SJSA1 (cell line): ENCODE results near the gene KRTAP9-8. TPM values are rescaled to one million over a fixed set of nuclear protein-coding genes. Genes with fewer than 3 reads are reported as not detected.
A peak's percentile ranks its signal among the peaks of the same experiment; 100 is the strongest.
"Not testable (repeated sequence)": the region's sequence is repeated elsewhere in the genome, so short reads cannot be mapped to it uniquely, and the experiment has no call there.

Source experiments
- DNase-seq, 2 experiments: peaks; one replicate each; pipeline ENCODE4 v3.0.0-alpha.2; 2015 to 2020; ENCODE audit warnings: low spot score in 2 of 2, low read depth in 1 of 2
- H3K27ac ChIP-seq: fragments of 250-450 bp; sonication (Bioruptor Pico); 2 replicates; pipeline ENCODE4 v1.5.1; 2020; ENCODE audit warnings: mild to moderate bottlenecking, moderate library complexity
- H3K27me3 ChIP-seq: fragments of 250-450 bp; sonication (Bioruptor Pico); replicated peaks from 2 replicates; pipeline ENCODE4 v1.5.1; 2020; ENCODE audit warnings: mild to moderate bottlenecking, moderate library complexity
- H3K36me3 ChIP-seq: fragments of 250-450 bp; sonication (Bioruptor Pico); 2 replicates; pipeline ENCODE4 v1.5.1; 2020; ENCODE audit warnings: mild to moderate bottlenecking
- H3K4me1 ChIP-seq: fragments of 250-450 bp; sonication (Bioruptor Pico); replicated peaks from 2 replicates; pipeline ENCODE4 v1.6.1; 2021; ENCODE audit warnings: mild to moderate bottlenecking
- H3K4me3 ChIP-seq: fragments of 250-450 bp; sonication (Bioruptor Pico); 2 replicates; pipeline ENCODE4 v1.5.1; 2020; ENCODE audit warnings: mild to moderate bottlenecking
- H3K9me3 ChIP-seq: fragments of 250-450 bp; sonication (Bioruptor Pico); replicated peaks from 2 replicates; pipeline ENCODE4 v1.5.1; 2020; ENCODE audit warnings: mild to moderate bottlenecking
- total RNA-seq: library from RNA; depleted of rRNA; stranded (reverse); fragments of >200 nt; shearing (Covaris generic); gene quantifications from 2 replicates; pipeline ENCODE4 v1.2.3, GENCODE V29; 2014; rRNA removed

KRTAP9-8 gene
- total RNA-seq, result not detected in 2 replicates

DNA sequence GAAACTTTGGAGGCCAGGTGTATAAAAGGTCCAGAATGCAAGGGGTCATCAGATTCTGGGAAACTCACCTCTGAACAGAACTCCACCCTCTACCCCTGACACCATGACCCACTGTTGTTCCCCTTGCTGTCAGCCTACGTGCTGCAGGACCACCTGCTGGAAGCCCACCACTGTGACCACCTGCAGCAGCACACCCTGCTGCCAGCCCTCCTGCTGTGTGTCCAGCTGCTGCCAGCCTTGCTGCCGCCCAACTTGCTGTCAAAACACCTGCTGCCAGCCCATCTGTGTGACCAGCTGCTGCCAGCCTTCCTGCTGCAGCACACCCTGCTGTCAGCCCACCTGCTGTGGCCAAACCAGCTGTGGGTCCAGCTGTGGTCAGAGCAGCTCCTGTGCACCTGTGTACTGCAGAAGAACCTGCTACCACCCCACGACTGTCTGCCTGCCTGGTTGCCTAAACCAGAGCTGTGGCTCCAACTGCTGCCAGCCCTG is at the start of gene KRTAP9-8:
Gene KRTAP9-8 (plus strand): TSS at position 51 of the 489 bp plus-strand sequence. CDS start 53 bp downstream, at position 104.
- not testable (repeated sequence) for H3K36me3 ChIP-seq, H3K4me3 ChIP-seq, DNase-seq, H3K9me3 ChIP-seq, H3K27ac ChIP-seq, H3K27me3 ChIP-seq, H3K4me1 ChIP-seq

- not testable (repeated sequence) for H3K9me3 ChIP-seq, H3K4me3 ChIP-seq, H3K4me1 ChIP-seq, H3K36me3 ChIP-seq, DNase-seq, H3K27ac ChIP-seq
- H3K27me3 ChIP-seq, result peaks cover 13% of the 10 kb centered on the region; the same call in 1 of the 2 replicates
Measured at GRCh38 chr17:41189837-41190318, 47.9 kb upstream of the KRTAP9-8 start, which contains the start of gene KRTAP9-1. Gene KRTAP9-1, plus strand, starts transcription at chr17:41189887. Its CDS starts 0 bp downstream, at chr17:41189887.

DNA sequence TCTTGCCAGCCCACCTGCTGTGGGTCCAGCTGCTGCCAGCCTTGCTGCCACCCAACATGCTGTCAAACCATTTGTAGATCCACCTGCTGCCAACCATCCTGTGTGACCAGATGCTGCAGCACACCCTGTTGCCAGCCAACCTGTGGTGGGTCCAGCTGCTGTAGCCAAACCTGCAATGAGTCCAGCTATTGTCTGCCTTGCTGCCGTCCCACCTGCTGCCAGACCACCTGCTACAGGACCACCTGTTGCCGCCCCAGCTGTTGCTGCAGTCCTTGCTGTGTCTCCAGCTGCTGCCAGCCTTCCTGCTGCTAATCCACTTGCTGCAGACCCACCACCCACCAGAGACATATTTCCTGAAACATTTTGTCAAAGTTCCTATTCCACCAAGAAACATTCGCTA is 47.5 kb upstream of the KRTAP9-8 start:
- H3K27me3 ChIP-seq, result peaks cover 13% of the 10 kb centered on the region; the same call in 1 of the 2 replicates
- no peaks in the 10 kb centered on the region for H3K4me1 ChIP-seq
- no peaks in the 10 kb centered on the region for H3K36me3 ChIP-seq
- no peak overlapping the region for H3K27ac ChIP-seq
- DNase-seq, result no peak
- no peaks in the 10 kb centered on the region for H3K9me3 ChIP-seq
- no peak overlapping the region for H3K4me3 ChIP-seq

GRCh38 chr17:41196068-41196467 is 41.7 kb upstream of the KRTAP9-8 start:
- H3K27ac ChIP-seq, result no peak overlapping the region
- H3K27me3 ChIP-seq, result no peaks in the 10 kb centered on the region; the same call in 1 of the 2 replicates
- no peaks in the 10 kb centered on the region for H3K4me1 ChIP-seq
- no peak overlapping the region for H3K4me3 ChIP-seq
- no peaks in the 10 kb centered on the region for H3K9me3 ChIP-seq
- no peaks in the 10 kb centered on the region for H3K36me3 ChIP-seq
- no peak for DNase-seq

- no peaks in the 10 kb centered on the region for H3K36me3 ChIP-seq
- no peak for DNase-seq
- H3K9me3 ChIP-seq, result no peaks in the 10 kb centered on the region
- H3K4me1 ChIP-seq, result no peaks in the 10 kb centered on the region
- no peak overlapping the region for H3K27ac ChIP-seq
- no peak overlapping the region for H3K4me3 ChIP-seq
- no peaks in the 10 kb centered on the region for H3K27me3 ChIP-seq
Measured at GRCh38 chr17:41199421-41200078, 38.2 kb upstream of the KRTAP9-8 start.

- H3K9me3 ChIP-seq, result no peaks in the 10 kb centered on the region
- no peaks in the 10 kb centered on the region for H3K27me3 ChIP-seq
- H3K27ac ChIP-seq, result no peak overlapping the region
Measured at GRCh38 chr17:41211845-41212466, 25.8 kb upstream of the KRTAP9-8 start.

DNA sequence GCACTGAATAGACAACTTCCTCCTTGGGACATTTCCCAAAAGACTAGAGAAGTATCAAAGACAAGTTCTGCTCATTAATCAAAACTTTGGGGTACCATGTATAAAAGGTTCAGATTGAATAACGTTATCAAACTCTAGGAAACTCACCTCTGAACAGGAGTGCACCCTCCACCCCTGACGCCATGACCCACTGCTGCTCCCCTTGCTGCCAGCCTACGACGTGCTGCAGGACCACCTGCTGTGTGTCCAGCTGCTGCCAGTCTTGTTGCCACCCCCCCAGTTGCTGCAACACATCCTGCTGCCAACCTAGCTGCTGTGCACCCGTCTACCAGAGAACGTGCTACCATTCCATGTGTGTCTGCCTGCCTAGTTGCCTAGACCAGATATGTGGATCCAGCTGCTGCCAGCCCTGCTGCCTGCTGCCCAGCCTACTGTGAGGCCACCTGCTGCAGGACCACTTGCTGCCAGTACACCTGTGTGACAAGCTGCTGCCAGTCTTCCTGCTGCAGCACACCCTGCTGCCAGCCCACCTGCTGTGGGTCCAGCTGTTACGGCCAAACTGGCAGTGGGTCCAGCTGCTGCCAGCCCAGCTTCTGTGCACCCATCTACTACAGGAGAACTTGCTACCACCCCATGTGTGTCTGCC is 25.2 kb upstream of the KRTAP9-8 start:
- no peak for DNase-seq
- no peaks in the 10 kb centered on the region for H3K4me1 ChIP-seq
- no peaks in the 10 kb centered on the region for H3K27me3 ChIP-seq

More at GRCh38 chr17:41211845-41212466, 25.8 kb upstream of the KRTAP9-8 start:
- peak in 1 of 2 experiments; percentile 12 for DNase-seq
- H3K36me3 ChIP-seq, result no peaks in the 10 kb centered on the region
- H3K4me1 ChIP-seq, result no peaks in the 10 kb centered on the region
- H3K4me3 ChIP-seq, result no peak overlapping the region

GRCh38 chr17:41215681-41216080 is 22.1 kb upstream of the KRTAP9-8 start:
- H3K9me3 ChIP-seq, result no peaks in the 10 kb centered on the region
- H3K27ac ChIP-seq, result no peak overlapping the region
- H3K4me1 ChIP-seq, result no peaks in the 10 kb centered on the region
- no peak for DNase-seq
- H3K27me3 ChIP-seq, result no peaks in the 10 kb centered on the region
- H3K4me3 ChIP-seq, result no peak overlapping the region
- no peaks in the 10 kb centered on the region for H3K36me3 ChIP-seq

More for the DNA sequence above, 25.2 kb upstream of the KRTAP9-8 start:
- Histone ChIP-seq H3K27ac (no peak overlapping the region), H3K36me3 (no peaks in the 10 kb centered on the region), H3K9me3 (no peaks in the 10 kb centered on the region), H3K4me3 (no peak overlapping the region)

DNA sequence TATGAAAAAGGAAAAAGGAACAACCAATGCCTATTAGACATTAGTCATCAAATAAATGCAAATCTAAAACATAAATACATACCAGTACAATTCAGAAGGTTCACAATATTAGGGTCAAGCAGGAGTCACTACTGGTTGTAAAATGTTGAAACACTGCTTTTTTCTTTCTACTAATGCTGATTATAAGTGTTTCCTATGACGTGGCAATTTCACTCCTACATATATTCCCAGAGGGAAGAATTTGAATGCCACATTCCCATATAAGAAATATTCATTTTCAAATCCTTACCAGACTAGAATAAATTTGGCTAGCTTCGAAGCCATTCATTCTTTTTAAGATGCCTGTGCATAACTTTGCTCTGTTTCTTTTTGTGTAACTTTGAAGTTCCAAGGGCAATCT is 14.0 kb upstream of the KRTAP9-8 start:
- no peaks in the 10 kb centered on the region for H3K9me3 ChIP-seq
- H3K4me1 ChIP-seq, result no peaks in the 10 kb centered on the region
- H3K4me3 ChIP-seq, result no peak overlapping the region
- H3K36me3 ChIP-seq, result no peaks in the 10 kb centered on the region
- no peak for DNase-seq
- no peak overlapping the region for H3K27ac ChIP-seq
- no peaks in the 10 kb centered on the region for H3K27me3 ChIP-seq

- H3K9me3 ChIP-seq, result no peaks in the 10 kb centered on the region
- no peaks in the 10 kb centered on the region for H3K36me3 ChIP-seq
- no peak overlapping the region for H3K27ac ChIP-seq
- no peak for DNase-seq
- no peaks in the 10 kb centered on the region for H3K4me1 ChIP-seq
- H3K4me3 ChIP-seq, result no peak overlapping the region
- no peaks in the 10 kb centered on the region for H3K27me3 ChIP-seq
Measured at GRCh38 chr17:41226051-41226450, 11.7 kb upstream of the KRTAP9-8 start.

- H3K36me3 ChIP-seq, H3K4me3 ChIP-seq, H3K27ac ChIP-seq, DNase-seq, H3K9me3 ChIP-seq, H3K4me1 ChIP-seq, H3K27me3 ChIP-seq: not testable (repeated sequence)
Measured at GRCh38 chr17:41226598-41227095, 11.2 kb upstream of the KRTAP9-8 start, which contains the start of gene KRTAP9-2. Gene KRTAP9-2, plus strand, starts transcription at chr17:41226648. Its CDS starts 7 bp downstream, at chr17:41226655.

DNA sequence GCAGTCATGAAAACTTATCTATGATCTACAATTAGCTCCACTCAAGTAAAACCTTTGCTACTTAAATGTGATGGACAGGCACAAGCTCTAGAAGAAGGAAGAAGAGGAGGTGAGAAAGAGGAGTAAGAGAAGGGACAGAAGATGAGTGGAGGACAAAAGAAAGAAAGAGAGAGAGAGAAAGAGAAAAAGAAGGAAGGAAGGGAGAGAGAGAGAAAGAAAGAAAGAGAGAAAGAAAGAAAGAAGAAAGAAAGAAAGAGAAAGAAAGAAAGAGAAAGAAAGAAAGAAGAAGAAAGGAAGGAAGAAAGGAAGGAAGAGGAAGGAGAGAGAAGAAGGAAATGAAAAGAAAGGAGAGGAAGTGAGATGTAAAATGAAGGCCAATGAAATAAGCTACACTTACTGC is 7.7 kb upstream of the KRTAP9-8 start:
- H3K36me3 ChIP-seq, result no peaks in the 10 kb centered on the region
- no peak overlapping the region for H3K27ac ChIP-seq
- DNase-seq, result no peak
- H3K9me3 ChIP-seq, result no peaks in the 10 kb centered on the region
- no peak overlapping the region for H3K4me3 ChIP-seq
- H3K4me1 ChIP-seq, result no peaks in the 10 kb centered on the region
- H3K27me3 ChIP-seq, result no peaks in the 10 kb centered on the region; the same call in 1 of the 2 replicates

- no peaks in the 10 kb centered on the region; the same call in 1 of the 2 replicates for H3K27me3 ChIP-seq
- no peak overlapping the region for H3K27ac ChIP-seq
- no peaks in the 10 kb centered on the region for H3K4me1 ChIP-seq
- H3K4me3 ChIP-seq, result no peak overlapping the region
- no peaks in the 10 kb centered on the region for H3K36me3 ChIP-seq
- DNase-seq, result no peak
- H3K9me3 ChIP-seq, result no peaks in the 10 kb centered on the region
Measured at GRCh38 chr17:41231731-41232130, 6.1 kb upstream of the KRTAP9-8 start.
